Measurements from ENCODE around the gene PLEKHA8.

The PLEKHA8 gene

DNA sequence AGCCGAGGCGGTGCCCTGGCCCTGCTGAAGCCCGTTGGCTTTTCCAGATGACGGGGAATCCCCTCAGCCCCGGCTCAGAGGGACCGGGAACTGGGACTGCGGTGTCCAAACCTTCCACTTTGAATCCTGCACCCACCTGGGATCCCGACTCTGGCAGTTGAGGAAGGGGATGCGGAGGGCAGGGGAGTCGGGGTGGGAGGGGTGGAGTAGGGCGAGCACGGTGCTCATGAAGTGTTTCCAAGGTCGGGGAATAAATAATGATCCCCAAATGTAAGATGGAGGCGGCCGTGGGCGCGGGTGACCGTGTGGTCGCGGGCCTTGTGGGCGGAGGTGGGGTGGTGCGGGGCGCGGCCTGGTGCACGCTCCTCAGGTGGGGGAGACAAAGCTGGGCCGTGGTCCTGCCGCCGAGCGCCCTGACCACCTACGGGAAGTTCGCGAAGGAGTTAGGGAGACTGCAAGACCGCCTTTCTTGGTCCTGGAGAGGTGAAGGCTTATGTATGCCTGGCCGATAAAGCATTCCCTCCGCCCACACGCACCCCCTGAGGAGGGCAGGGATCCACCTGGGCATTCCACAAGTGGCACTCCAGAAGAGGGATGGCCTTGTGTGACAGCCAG is 108.0 kb downstream of the PLEKHA8 start:
- Histone ChIP-seq H3K27ac (peak overlapping the region; percentile 95), H3K27me3 (peaks cover 15% of the 10 kb centered on the region)

GRCh38 chr7:30136743-30137485 is 108.7 kb downstream of the PLEKHA8 start:
- H3K9me3 ChIP-seq = no peaks in the 10 kb centered on the region
- H3K36me3 ChIP-seq = peaks cover 5% of the 10 kb centered on the region
- peaks cover 17 to 19% of the 10 kb centered on the region in 2 experiments for H3K4me1 ChIP-seq (ENCODE audit: control insufficient read depth in 1 of 2, insufficient read depth in 1 of 2, low read depth in 1 of 2, low read length in 1 of 2)
- TF ChIP-seq CTCF (IDR thresholded peaks at IDR 0.05) = no peak
- no peak overlapping the region for H3K27ac ChIP-seq
- peaks cover 13% of the 10 kb centered on the region for H3K27me3 ChIP-seq
- H3K4me3 ChIP-seq (ENCODE audit: low read depth in 1 of 2, low read length in 1 of 2) = peak overlapping the region in 1 of 2 experiments; percentile 78

More for the DNA sequence above, 108.0 kb downstream of the PLEKHA8 start:
- H3K9me3 ChIP-seq = no peaks in the 10 kb centered on the region
- H3K4me3 ChIP-seq (ENCODE audit: low read depth in 1 of 2, low read length in 1 of 2) = peak overlapping the region; percentile 73 to 78
- H3K4me1 ChIP-seq (ENCODE audit: control insufficient read depth in 1 of 2, insufficient read depth in 1 of 2, low read depth in 1 of 2, low read length in 1 of 2) = peaks cover 17 to 19% of the 10 kb centered on the region in 2 experiments
- no peak for TF ChIP-seq CTCF (IDR thresholded peaks at IDR 0.05)
- peaks cover 5% of the 10 kb centered on the region for H3K36me3 ChIP-seq

- H3K4me3 ChIP-seq (ENCODE audit: low read depth in 1 of 2, low read length in 1 of 2) = no peak overlapping the region
- H3K36me3 ChIP-seq = peaks cover 5% of the 10 kb centered on the region
- H3K27ac ChIP-seq = no peak overlapping the region
- no peak for TF ChIP-seq CTCF (IDR thresholded peaks at IDR 0.05)
- peaks cover 10 to 13% of the 10 kb centered on the region in 2 experiments for H3K4me1 ChIP-seq (ENCODE audit: control insufficient read depth in 1 of 2, insufficient read depth in 1 of 2, low read depth in 1 of 2, low read length in 1 of 2)
- peaks cover 9% of the 10 kb centered on the region for H3K27me3 ChIP-seq
- H3K9me3 ChIP-seq = no peaks in the 10 kb centered on the region
Observed at GRCh38 chr7:30139836-30140384, 111.7 kb downstream of the PLEKHA8 start.

DNA sequence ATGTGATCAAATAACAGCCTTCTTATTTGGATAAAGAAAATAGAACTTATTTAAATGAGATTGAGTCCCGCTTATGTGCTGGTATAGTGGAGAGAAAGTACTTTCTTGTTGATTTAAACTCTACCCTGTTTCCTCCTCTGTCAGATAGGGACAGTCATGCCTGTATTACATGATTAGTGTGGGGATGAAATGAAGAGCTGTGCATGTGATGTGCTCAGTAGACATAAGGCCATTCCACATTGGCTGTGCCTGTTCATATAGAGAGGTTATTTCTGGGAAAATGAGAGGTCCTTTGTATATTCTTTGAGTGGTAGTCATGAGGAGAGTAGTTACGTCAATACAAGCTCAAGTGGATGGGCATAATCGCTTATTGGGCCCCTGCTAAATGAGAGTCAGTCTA is 112.2 kb downstream of the PLEKHA8 start:
- peaks cover 5% of the 10 kb centered on the region for H3K36me3 ChIP-seq
- no peak overlapping the region for H3K4me3 ChIP-seq (ENCODE audit: low read depth in 1 of 2, low read length in 1 of 2)
- H3K4me1 ChIP-seq (ENCODE audit: control insufficient read depth in 1 of 2, insufficient read depth in 1 of 2, low read depth in 1 of 2, low read length in 1 of 2) = peaks cover 10 to 11% of the 10 kb centered on the region in 2 experiments
- H3K9me3 ChIP-seq = no peaks in the 10 kb centered on the region
- H3K27me3 ChIP-seq = peaks cover 9% of the 10 kb centered on the region
- H3K27ac ChIP-seq = no peak overlapping the region
- TF ChIP-seq CTCF (IDR thresholded peaks at IDR 0.05) = no peak

DNA sequence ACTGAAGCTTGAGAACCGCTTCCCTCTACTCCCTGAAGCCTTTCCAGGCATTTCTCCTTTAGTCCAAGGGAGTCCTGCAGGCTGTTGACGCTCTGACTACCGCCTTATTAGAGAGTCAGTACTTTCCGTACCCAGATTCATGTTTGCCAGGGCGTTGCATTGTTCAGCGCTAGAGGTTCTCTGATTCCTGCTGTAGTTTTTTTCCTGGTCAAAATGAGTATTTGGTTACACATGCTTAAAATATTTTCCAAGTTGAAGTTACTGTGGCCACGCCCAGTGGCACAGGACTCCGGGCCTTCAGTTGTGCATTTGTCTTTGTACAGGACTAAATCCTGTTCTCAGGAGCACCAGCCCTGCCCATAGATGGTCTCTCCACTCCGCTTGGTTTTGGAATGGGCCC is 114.5 kb downstream of the PLEKHA8 start:
- Histone ChIP-seq H3K36me3 (peaks cover 9% of the 10 kb centered on the region), H3K4me3 (ENCODE audit: low read depth in 1 of 2, low read length in 1 of 2) (no peak overlapping the region), H3K9me3 (no peaks in the 10 kb centered on the region), H3K27me3 (no peaks in the 10 kb centered on the region), H3K27ac (no peak overlapping the region), H3K4me1 (ENCODE audit: control insufficient read depth in 1 of 2, insufficient read depth in 1 of 2, low read depth in 1 of 2, low read length in 1 of 2) (no peaks in the 10 kb centered on the region)
- no peak for TF ChIP-seq CTCF (IDR thresholded peaks at IDR 0.05)
